Activated T-helper 17 cell treated with anti-CD3 and anti-CD28 coated beads, Interleukin-2, amount 50 U/mL, for 72 hours (primary cell): Measurements from ENCODE around the gene PRTG. TPM values are rescaled to one million over a fixed set of nuclear protein-coding genes. Genes with fewer than 3 reads are reported as not detected.
"Not testable (repeated sequence)": the region's sequence is repeated elsewhere in the genome, so short reads cannot be mapped to it uniquely, and the experiment has no call there.

Experiments
- ATAC-seq: fragments of 150-1000 bp; cut with Tn5 transposase; replicated peaks from 2 replicates; pipeline ENCODE4 v1.10.0; 2021; ENCODE audit warnings: mild to moderate bottlenecking, moderate library complexity
- H3K27ac Mint-ChIP-seq: one replicate; pipeline ENCODE4 v1.8.0; 2022; ENCODE audit warnings: mixed read lengths
- H3K27me3 Mint-ChIP-seq: one replicate; pipeline ENCODE4 v1.8.0; 2022; ENCODE audit warnings: mixed read lengths
- H3K36me3 Mint-ChIP-seq: one replicate; pipeline ENCODE4 v1.8.0; 2022; ENCODE audit warnings: low read depth, mild to moderate bottlenecking, mixed read lengths
- H3K4me1 Mint-ChIP-seq: one replicate; pipeline ENCODE4 v1.8.0; 2022; ENCODE audit warnings: mixed read lengths
- H3K4me3 Mint-ChIP-seq: one replicate; pipeline ENCODE4 v1.8.0; 2022; ENCODE audit warnings: mild to moderate bottlenecking, mixed read lengths
- H3K9me3 Mint-ChIP-seq: one replicate; pipeline ENCODE4 v1.8.0; 2022; ENCODE audit warnings: mixed read lengths
- total RNA-seq, 2 donors: library from RNA; stranded (reverse); gene quantifications; one replicate each; pipeline ENCODE4 v1.2.3, GENCODE V29; 2022

Gene PRTG
- total RNA-seq, 2 donors from 2014 or later = not detected

- peak; percentile 68 for ATAC-seq
- H3K27ac Mint-ChIP-seq = no peak overlapping the region
- H3K36me3 Mint-ChIP-seq = no peaks in the 10 kb centered on the region
- H3K4me3 Mint-ChIP-seq = no peak overlapping the region
- peaks cover 5% of the 10 kb centered on the region for H3K4me1 Mint-ChIP-seq
- no peaks in the 10 kb centered on the region for H3K9me3 Mint-ChIP-seq
- H3K27me3 Mint-ChIP-seq = peaks cover 8% of the 10 kb centered on the region
Observed at GRCh38 chr15:55698653-55699052, 44.3 kb downstream of the PRTG start.

- H3K4me1 Mint-ChIP-seq = peaks cover 5% of the 10 kb centered on the region
- H3K27me3 Mint-ChIP-seq = peaks cover 8% of the 10 kb centered on the region
- no peaks in the 10 kb centered on the region for H3K9me3 Mint-ChIP-seq
- no peak for ATAC-seq
- H3K27ac Mint-ChIP-seq = no peak overlapping the region
- no peak overlapping the region for H3K4me3 Mint-ChIP-seq
- no peaks in the 10 kb centered on the region for H3K36me3 Mint-ChIP-seq
Observed at GRCh38 chr15:55696221-55696620, 46.7 kb downstream of the PRTG start.

GRCh38 chr15:55695432-55695831, 47.5 kb downstream of the PRTG start:
- Mint-ChIP-seq H3K9me3 (no peaks in the 10 kb centered on the region), H3K4me3 (no peak overlapping the region), H3K27me3 (peaks cover 8% of the 10 kb centered on the region), H3K4me1 (peaks cover 5% of the 10 kb centered on the region), H3K36me3 (no peaks in the 10 kb centered on the region), H3K27ac (no peak overlapping the region)
- no peak for ATAC-seq

- Mint-ChIP-seq H3K27ac (peak overlapping the region; percentile 17), H3K36me3 (no peaks in the 10 kb centered on the region), H3K4me1 (peaks cover 5% of the 10 kb centered on the region), H3K9me3 (no peaks in the 10 kb centered on the region), H3K27me3 (peaks cover 8% of the 10 kb centered on the region), H3K4me3 (no peak overlapping the region)
- peak; percentile 63 for ATAC-seq
Observed at GRCh38 chr15:55694652-55695150, 48.3 kb downstream of the PRTG start.

GRCh38 chr15:55693116-55693515, 49.8 kb downstream of the PRTG start:
- H3K27me3 Mint-ChIP-seq = peaks cover 14% of the 10 kb centered on the region
- H3K36me3 Mint-ChIP-seq = not testable (repeated sequence)

GRCh38 chr15:55687792-55688191, 55.2 kb downstream of the PRTG start:
- Mint-ChIP-seq H3K27ac (no peak overlapping the region), H3K27me3 (peaks cover 8% of the 10 kb centered on the region), H3K36me3 (no peaks in the 10 kb centered on the region), H3K9me3 (no peaks in the 10 kb centered on the region), H3K4me3 (no peak overlapping the region), H3K4me1 (no peaks in the 10 kb centered on the region)
- no peak for ATAC-seq

More at GRCh38 chr15:55693116-55693515, 49.8 kb downstream of the PRTG start:
- not testable (repeated sequence) for H3K4me1 Mint-ChIP-seq, ATAC-seq, H3K9me3 Mint-ChIP-seq, H3K27ac Mint-ChIP-seq, H3K4me3 Mint-ChIP-seq

- H3K4me1 Mint-ChIP-seq = no peaks in the 10 kb centered on the region
- no peak overlapping the region for H3K4me3 Mint-ChIP-seq
- ATAC-seq = no peak
- no peak overlapping the region for H3K27ac Mint-ChIP-seq
- peaks cover 11% of the 10 kb centered on the region for H3K27me3 Mint-ChIP-seq
- no peaks in the 10 kb centered on the region for H3K36me3 Mint-ChIP-seq
- H3K9me3 Mint-ChIP-seq = no peaks in the 10 kb centered on the region
Observed at GRCh38 chr15:55685286-55685685, 57.7 kb downstream of the PRTG start.

- Mint-ChIP-seq H3K9me3 (no peaks in the 10 kb centered on the region), H3K27me3 (peaks cover 7% of the 10 kb centered on the region), H3K4me1 (no peaks in the 10 kb centered on the region), H3K4me3 (no peak overlapping the region), H3K27ac (no peak overlapping the region), H3K36me3 (no peaks in the 10 kb centered on the region)
- ATAC-seq = no peak
Observed at GRCh38 chr15:55683376-55683775, 59.6 kb downstream of the PRTG start.

GRCh38 chr15:55681631-55682030, 61.3 kb downstream of the PRTG start:
- peaks cover 5% of the 10 kb centered on the region for H3K27me3 Mint-ChIP-seq
- H3K4me1 Mint-ChIP-seq = no peaks in the 10 kb centered on the region
- H3K36me3 Mint-ChIP-seq = no peaks in the 10 kb centered on the region
- ATAC-seq = peak; percentile 53
- no peaks in the 10 kb centered on the region for H3K9me3 Mint-ChIP-seq
- H3K4me3 Mint-ChIP-seq = no peak overlapping the region
- no peak overlapping the region for H3K27ac Mint-ChIP-seq

- no peak overlapping the region for H3K27ac Mint-ChIP-seq
- no peaks in the 10 kb centered on the region for H3K36me3 Mint-ChIP-seq
- no peak for ATAC-seq
- no peak overlapping the region for H3K4me3 Mint-ChIP-seq
- no peaks in the 10 kb centered on the region for H3K9me3 Mint-ChIP-seq
- no peaks in the 10 kb centered on the region for H3K4me1 Mint-ChIP-seq
- peaks cover 11% of the 10 kb centered on the region for H3K27me3 Mint-ChIP-seq
Observed at GRCh38 chr15:55676507-55676906, 66.4 kb downstream of the PRTG start.

- no peaks in the 10 kb centered on the region for H3K36me3 Mint-ChIP-seq
- no peak overlapping the region for H3K27ac Mint-ChIP-seq
- H3K27me3 Mint-ChIP-seq = peaks cover 10% of the 10 kb centered on the region
- no peak for ATAC-seq
- H3K4me1 Mint-ChIP-seq = no peaks in the 10 kb centered on the region
- no peak overlapping the region for H3K4me3 Mint-ChIP-seq
- no peaks in the 10 kb centered on the region for H3K9me3 Mint-ChIP-seq
Observed at GRCh38 chr15:55673287-55673686, 69.7 kb downstream of the PRTG start.

GRCh38 chr15:55669270-55669669, 73.7 kb downstream of the PRTG start:
- Mint-ChIP-seq H3K9me3 (no peaks in the 10 kb centered on the region), H3K27ac (no peak overlapping the region), H3K4me1 (no peaks in the 10 kb centered on the region), H3K36me3 (no peaks in the 10 kb centered on the region), H3K4me3 (no peak overlapping the region), H3K27me3 (peaks cover 12% of the 10 kb centered on the region)
- ATAC-seq = no peak

- Mint-ChIP-seq H3K27ac (no peak overlapping the region), H3K4me1 (no peaks in the 10 kb centered on the region), H3K9me3 (no peaks in the 10 kb centered on the region), H3K27me3 (peaks cover 9% of the 10 kb centered on the region), H3K4me3 (no peak overlapping the region), H3K36me3 (no peaks in the 10 kb centered on the region)
- ATAC-seq = no peak
Observed at GRCh38 chr15:55665605-55666227, 77.2 kb downstream of the PRTG start.

GRCh38 chr15:55661428-55661827, 81.5 kb downstream of the PRTG start:
- no peaks in the 10 kb centered on the region for H3K36me3 Mint-ChIP-seq
- H3K4me1 Mint-ChIP-seq = no peaks in the 10 kb centered on the region
- no peaks in the 10 kb centered on the region for H3K27me3 Mint-ChIP-seq
- H3K4me3 Mint-ChIP-seq = no peak overlapping the region
- no peaks in the 10 kb centered on the region for H3K9me3 Mint-ChIP-seq
- no peak overlapping the region for H3K27ac Mint-ChIP-seq
- ATAC-seq = peak; percentile 60

GRCh38 chr15:55660153-55660552, 82.8 kb downstream of the PRTG start:
- no peaks in the 10 kb centered on the region for H3K4me1 Mint-ChIP-seq
- no peak overlapping the region for H3K27ac Mint-ChIP-seq
- no peak overlapping the region for H3K4me3 Mint-ChIP-seq
- ATAC-seq = no peak
- no peaks in the 10 kb centered on the region for H3K36me3 Mint-ChIP-seq
- H3K9me3 Mint-ChIP-seq = no peaks in the 10 kb centered on the region
- H3K27me3 Mint-ChIP-seq = no peaks in the 10 kb centered on the region

GRCh38 chr15:55659481-55659880, 83.5 kb downstream of the PRTG start:
- ATAC-seq = no peak
- H3K27me3 Mint-ChIP-seq = peaks cover 3% of the 10 kb centered on the region
- no peaks in the 10 kb centered on the region for H3K9me3 Mint-ChIP-seq
- H3K4me3 Mint-ChIP-seq = no peak overlapping the region
- no peaks in the 10 kb centered on the region for H3K36me3 Mint-ChIP-seq
- no peaks in the 10 kb centered on the region for H3K4me1 Mint-ChIP-seq
- no peak overlapping the region for H3K27ac Mint-ChIP-seq
